Muscle of back (tissue), 11 donors: ENCODE results near the gene LSG1. TPM values are rescaled to one million over a fixed set of nuclear protein-coding genes. Genes with fewer than 3 reads are reported as not detected.
A peak's percentile ranks its signal among the peaks of the same experiment; 100 is the strongest.

Source experiments
- DNase-seq, 3 donors: peaks; one replicate each; pipeline versions ENCODE4 v3.0.0 to v3.0.0-alpha.2; 2013
- polyA plus RNA-seq, 10 donors: library from polyadenylated mRNA; unstranded; fragments of 120-200 nt; gene quantifications; one replicate each; pipeline ENCODE4 v1.2.1, GENCODE V29; 2013; ENCODE audit not compliant: insufficient read length in 10 of 10

LSG1 gene
- polyA plus RNA-seq, 10 donors = 19.7 to 35.1 (median 24.8) TPM

DNA sequence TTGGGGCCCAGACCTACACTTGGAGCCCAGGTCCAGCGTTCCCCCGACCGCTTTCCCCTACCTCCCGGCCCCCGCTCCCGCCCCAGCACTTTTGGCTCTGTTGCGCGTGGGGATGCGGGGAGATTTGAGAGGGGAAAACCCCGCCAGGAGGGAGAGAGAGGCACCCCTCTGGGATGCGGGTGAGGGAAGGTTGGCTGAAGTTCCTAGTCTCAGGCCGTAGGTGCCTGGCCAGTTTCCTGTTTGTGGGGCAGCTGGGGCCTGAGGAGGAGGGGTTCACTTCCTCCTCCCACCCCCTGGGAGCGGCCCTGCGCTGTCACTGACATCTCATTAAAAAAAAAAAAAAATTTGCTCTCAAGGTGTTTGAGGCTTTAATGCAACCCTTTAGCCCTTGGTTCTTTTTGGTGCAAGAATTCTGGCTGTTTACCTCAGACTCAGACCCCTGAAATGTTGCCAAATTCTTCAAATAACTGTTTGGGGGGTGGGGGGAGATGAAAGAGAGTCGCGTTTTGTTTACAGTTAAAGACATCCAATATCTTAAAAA lies 16.3 kb upstream of the LSG1 start:
- peak in 2 of 3 donors; percentile 28 to 63 for DNase-seq

DNA sequence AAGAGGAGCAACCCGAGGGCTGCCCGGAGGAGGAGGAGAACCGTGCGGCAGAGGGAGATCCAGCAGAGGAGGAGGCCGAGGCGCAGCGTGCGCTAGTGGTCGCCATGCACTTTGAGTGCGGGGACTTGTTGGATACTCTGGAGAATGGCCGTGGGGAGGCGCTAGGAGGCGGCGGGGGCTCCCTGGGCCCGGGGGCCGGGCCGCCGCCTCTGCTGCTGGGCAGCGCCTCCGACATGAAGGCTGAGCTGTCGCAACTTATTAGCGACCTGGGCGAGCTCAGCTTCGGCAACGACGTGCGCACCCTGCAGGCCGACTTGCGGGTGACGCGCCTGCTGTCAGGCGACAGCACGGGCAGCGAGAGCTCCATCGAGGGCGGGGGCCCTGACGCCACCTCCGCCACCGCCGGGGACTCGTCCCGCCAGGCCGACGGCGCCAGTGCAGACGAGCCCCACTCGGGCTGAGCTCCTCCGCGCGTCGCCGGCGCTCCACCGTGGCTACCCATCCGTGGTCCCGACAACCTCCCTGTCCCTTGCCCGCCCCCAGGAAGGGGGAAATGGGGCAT lies 15.7 kb upstream of the LSG1 start:
- DNase-seq = peak in 2 of 3 donors; percentile 58 to 85

DNA sequence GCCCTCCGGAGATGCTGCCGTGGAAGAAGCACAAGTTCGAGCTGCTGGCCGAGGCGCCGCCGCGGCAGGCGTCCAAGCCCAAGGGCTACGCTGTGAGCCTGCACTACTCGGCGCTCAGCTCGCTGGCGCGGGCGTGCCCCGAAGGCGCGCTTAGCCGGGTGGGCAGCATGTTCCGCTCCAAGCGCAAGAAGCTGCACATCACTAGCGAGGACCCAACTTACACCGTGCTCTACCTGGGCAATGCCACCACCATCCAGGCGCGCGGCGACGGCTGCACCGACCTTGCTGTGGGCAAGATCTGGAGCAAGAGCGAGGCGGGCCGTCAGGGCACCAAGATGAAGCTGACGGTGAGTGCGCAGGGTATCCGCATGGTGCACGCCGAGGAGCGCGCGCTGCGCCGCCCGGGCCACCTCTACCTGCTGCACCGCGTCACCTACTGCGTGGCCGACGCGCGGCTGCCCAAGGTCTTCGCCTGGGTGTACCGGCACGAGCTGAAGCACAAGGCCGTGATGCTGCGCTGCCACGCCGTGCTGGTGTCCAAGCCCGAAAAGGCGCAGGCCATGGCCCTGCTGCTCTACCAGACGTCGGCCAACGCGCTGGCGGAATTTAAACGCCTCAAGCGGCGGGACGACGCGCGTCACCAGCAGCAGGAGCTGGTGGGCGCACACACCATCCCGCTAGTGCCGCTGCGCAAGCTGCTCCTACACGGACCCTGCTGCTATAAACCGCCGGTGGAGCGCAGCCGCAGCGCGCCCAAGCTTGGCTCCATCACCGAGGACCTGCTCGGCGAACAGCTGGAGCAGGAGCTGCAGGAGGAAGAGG lies 15.0 kb upstream of the LSG1 start:
- peak in 2 of 3 donors; percentile 73 to 82 for DNase-seq

DNA sequence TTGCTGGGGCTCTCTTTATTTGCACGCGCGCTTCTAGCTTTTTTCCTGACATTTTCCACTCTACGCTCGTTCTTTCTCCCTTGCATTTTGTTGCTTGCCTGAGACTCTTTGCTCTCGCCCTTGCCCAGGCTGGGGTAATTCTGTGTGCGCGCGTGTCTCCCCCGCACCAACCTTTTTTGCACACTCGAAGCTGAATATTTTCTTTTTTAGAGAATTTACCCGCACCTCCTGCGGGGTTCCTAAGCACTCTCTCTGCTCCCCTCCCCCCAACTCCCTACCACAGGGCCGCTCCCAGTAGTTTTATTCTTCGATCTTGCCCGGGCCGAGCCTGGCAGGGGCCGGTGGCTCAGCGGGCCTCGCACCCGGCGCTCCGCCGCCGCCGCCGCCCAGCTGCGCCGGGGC lies 14.4 kb upstream of the LSG1 start:
- no peak for DNase-seq

DNA sequence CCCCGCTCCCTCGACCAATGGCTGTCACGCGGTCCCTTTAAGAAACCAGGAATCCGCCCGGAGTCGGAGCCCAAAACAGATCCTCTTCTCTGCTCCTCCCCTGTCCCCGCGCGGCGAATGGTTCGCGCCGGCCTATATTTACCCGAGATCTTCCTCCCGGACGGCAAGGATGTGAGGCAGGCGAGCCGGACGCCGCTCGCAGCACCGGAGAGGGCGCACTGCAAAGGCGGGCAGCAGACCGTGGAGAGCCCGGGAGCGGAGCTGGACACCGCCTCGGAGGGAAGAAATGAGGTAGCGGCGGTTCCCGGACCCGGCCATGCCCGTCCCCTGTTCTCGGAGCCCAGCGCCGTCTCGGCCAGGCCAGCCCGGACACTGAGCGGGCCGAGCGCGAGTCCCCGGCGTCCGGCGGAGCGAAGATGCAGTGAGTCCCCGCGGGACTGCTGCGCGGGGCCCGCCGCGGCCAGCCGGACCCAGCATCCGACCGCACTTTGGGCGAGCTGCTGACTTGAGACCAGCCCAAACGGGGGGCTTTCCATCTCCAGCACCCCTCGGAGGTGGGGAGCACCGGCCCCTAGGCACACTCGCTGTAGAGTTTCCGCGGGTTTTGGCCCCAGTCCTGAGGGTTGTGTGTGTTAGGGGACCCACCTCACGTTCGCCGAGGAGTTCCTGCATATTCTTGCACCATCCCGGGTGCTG lies 13.9 kb upstream of the LSG1 start, which contains the start of gene FAM43A:
FAM43A (plus strand) TSS at position 166 of the 696 bp plus-strand sequence. CDS start 944 bp downstream, outside the sequence.
- DNase-seq = peak; percentile 93 to 98 (median 96)

DNA sequence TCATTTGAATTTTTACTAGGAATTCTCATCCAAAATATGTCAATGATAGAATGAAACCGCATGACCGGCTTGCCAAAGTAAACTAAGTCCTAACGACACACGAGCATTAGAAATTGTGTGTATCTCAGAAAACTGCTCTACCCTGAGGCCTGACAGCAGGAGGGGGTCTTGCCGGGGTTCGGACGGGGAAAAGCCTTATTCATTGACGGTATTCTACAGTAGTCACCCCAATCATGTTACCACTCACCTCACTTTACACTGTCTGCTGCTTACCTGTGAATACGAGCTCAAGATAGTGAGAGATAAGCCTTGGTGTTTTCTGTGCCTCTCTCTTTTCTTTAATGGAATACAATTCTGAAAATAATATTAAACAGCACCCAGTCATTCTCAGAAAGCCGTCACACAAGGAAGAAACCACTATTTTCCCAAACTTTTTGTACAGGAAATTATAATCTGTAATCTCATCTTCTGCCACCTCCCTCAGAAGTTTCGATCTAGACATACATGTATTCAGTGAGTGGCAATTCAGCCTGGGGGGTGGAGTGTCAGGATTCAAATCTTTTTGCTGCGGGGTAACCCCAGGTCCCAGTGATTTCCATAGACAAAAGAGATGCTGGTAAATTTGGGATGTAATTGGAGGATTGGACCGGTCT lies 13.2 kb upstream of the LSG1 start:
- DNase-seq = no peak

DNA sequence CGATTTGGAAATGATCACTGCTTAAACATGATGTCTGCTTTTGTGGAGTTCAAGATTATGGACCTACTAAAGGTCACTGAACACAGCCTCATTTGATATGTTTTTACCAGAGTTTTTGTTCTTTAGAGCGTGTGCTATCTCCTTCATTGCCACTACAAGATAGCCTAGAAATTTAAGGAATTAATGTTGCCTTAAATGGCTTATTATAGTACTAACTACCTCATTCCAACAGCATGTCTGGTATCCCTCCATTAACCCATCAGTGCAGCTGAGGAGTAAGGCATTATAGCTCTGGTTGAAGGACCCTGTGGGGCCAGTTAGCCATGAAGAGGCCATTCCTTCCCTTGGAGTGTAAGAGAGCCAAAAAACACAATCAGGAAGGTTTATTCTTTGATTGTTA lies 11.4 kb upstream of the LSG1 start:
- no peak for DNase-seq

DNA sequence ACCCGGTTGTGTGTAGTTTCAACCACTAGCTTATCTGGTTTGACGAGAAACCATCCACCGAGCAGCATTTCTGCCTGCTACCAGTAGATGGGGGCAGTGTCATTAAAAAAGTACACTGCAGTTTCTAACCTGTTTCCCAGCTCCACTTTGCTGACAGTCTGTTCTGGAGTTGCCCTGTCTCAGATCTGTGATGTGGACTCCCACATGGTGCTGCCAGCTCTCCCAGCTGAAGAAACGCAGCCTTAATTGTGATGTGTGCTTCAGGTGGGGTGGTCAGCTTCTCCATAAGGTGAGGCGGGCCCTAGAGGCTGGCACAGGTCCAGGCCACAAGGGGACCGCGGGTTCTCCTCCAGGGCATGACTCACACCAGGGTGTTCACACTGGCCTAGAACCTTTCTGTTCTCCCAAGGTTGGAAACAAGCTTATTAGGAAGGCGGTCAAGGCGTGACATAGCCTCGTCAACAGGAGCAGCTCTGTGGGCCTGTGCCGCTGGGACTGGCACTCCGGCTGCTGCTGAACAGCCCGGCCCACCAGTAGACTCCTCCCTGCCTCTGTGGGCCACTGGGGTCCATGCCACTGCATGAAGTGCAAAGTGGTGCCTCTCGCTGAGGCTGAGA lies 10.8 kb upstream of the LSG1 start:
- DNase-seq = peak; percentile 75 to 89 (median 80)

DNA sequence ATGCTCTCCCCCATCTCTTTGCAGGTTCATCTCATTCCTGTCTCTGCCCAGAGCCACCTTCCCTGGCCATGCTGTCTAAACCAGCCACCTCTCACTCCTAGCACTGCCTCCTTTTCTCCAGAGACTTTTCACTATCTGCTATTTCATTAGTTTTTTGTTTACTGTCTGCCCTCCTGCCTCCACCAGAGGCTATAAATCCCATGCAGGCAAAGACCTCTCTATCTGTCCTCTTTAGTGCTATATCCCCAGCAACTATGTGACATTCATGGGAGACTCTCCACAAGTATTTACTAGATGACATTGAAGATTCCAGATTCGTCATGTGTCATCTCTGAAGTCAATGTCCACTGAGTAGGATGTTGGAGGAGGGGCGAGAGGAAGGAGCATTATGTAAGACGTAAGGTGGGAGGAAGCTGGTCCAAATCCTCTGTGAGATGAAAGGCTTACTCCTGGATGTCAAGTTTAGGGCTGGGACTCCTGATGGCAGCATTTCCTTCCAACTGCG lies 10.2 kb upstream of the LSG1 start:
- DNase-seq = no peak

DNA sequence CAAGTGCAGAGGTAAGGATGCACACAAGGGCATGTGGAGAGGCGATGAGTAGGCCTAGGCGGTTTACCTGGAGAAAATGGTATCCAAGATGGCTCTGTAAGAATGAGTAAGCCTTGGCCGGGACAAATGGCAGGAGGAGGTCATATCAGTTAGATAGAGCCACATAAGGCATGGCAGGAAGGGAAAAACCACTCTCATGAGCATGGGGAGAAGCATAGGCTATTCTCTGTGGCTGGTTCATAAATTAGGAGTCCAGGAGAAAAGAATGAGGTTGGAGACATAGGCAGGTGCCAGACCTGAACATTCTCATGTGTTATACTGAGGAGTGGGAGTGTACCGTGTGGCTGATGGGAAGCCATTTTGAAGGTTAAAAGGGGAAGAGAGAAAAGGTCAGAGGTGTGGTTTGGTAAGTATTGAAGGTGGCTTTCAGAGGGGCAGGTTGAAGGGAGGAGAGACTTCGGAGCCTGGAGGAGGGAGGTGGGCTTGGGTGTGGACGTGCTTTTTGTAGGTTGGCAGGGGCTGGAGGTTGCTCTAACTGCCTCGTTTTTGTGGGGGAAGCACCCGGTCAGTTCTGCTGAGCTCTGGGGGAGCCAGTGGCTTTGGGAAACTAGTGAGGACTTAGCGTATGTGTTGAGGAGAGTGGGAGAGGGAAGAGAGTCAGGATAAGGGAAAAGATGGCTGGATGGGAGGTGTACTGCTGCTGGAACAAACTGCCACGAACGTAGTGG lies 9.1 kb upstream of the LSG1 start:
- no peak for DNase-seq

DNA sequence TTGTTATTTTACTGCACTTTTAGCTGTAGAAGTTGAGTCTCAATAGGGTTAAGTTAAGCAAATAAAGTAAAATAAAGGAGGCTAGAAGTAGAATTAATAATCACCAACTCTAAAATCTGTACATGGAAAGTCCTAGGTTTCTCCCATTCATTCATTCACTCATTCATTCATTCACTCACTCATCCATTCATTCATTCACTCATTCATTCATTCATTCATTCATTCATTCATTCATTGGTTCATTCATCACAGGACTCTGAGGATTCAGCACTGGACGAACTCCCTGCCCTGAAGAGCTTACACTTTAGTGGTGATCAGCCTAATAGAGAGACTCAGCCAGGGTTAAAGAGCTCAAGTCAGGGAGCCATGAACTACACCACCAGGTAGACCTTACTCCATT lies 4.5 kb upstream of the LSG1 start:
- DNase-seq = no peak

DNA sequence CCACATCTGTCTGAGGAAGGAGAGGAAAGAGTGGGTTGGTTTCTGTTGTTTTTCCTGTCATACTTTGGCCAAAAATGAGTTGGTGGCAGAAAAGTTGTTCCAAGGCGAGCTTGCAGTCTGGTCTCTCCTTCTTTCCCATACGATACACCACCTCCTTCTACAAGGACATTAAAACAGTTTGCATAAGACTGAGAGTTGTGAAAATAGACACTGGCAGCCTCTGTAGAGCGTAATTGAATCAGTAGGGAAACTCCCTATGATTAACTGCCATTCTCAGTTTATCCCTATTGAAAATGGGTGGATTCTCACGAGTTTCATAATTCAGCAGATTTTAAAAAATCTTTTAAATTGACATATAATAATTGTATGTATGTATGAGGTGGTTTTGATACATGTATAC lies 3.7 kb upstream of the LSG1 start:
- DNase-seq = no peak

DNA sequence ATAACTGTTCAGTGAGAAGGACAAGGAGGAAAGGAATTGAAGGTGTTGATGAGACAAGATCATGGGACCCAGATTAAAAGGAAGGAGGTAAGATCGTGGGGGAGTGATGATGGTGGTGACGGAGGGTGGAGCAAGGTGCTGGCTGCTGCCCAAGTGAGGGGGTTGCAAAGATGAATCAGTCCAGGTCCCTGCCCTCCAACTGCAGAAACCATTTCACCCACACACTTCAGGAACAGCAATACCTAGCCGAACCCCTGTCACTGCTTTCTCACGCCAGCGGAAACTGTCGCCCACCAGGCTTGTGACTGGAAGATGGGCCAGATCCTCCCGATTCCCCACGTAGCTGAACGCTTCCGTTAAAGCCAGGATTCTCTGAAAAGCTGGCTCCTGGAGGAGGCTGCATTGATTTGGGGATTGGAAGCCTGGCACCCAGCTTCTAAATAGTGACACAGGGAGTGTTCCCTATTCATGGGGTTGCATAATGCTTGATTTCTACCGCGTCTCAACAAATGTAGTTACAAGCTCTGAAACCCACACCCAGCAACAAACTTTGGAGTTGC lies 3.2 kb upstream of the LSG1 start:
- no peak for DNase-seq

DNA sequence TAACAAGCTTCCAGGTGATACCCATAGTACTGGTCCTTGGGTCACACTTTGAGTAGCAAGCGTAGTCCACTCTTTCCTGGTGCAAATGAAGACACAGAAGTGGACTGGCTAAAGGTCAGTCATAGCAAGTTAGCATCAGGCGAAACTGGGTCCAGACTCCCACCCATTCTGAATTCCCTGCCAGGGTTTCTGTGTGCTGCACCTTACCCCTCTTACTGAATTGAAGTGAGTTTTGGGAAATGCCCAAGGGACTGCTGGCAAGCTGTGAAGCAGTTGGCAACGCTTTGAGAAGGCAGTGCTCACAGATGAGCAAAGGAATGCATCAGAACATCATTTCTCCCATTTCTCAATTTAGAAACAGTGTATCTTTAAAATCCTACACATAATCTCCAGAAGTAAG lies 1.8 kb upstream of the LSG1 start:
- no peak for DNase-seq

DNA sequence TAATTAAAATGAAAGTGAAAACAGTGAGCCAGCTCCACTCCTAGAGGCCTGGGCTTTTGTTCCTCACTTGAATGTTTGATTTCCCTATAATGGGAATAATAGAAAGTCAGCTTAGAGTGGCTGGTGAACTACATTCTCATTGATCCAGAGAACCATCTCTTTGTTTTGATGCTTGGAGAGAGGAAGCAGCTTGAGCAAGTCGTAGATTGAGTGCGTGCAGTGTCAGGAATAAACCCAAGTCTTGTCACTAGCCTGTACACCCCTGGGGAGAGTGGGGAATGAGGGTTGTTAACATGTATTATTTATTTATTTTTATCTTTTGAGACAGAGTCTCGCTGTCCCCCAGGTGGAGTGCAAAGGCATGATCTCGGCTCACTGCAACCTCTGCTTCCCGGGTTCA lies 885 bp upstream of the LSG1 start:
- no peak for DNase-seq

DNA sequence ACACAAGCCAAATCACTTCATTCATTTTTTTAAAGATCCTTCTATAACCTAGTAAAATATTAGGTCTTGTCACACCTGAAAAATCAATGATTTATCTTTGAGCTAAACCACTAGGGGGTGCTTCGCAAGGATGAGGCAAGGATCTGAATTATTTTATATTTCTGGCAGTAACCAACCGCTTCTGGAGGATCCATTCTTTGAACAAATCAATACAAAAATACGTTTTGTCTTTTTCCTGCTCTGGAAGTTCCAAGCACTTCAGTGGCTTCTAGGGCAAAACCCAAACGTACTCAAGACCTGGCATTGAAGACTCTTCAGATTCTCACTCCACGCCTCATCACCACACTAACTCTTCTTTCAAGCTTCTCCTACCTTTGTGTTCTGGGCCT lies 486 bp downstream of the LSG1 start:
- peak in 1 of 3 donors; percentile 16 for DNase-seq

DNA sequence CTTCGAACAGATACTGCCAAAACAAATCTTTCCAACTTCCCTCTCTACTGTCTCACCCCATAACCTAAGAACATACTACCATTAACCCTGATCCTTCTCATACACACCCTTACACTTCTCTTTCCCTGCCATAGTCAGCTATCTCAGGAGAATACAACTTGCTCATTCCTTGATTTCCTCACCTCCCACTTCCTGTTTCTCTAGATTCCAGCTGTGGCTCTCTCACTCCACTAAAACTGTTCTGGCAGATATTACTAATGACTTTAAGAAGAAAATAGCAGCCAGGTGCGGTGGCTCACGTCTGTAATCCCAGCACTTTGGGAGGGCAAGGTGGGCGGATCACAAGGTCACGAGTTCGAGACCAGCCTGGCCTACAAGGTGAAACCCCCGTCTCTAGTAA lies 4.6 kb downstream of the LSG1 start:
- no peak for DNase-seq

DNA sequence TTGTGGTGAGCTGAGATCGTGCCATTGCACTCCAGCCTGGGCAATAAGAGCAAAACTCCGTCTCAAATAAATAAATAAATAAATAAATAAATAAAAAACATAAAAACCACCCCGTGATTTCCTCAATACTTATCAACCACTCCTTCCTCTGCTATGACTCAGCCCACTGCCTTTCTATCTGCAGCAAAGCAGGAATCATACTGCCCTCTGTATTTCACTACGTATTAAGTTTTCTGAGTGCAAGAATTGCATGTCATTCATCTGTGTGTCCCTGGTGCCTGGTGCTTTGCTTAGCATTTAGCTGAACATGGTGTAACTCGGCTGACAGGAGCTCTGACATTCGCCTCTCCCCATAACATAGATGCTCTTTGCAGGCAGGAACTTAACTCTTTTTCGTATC lies 7.1 kb downstream of the LSG1 start:
- no peak for DNase-seq

DNA sequence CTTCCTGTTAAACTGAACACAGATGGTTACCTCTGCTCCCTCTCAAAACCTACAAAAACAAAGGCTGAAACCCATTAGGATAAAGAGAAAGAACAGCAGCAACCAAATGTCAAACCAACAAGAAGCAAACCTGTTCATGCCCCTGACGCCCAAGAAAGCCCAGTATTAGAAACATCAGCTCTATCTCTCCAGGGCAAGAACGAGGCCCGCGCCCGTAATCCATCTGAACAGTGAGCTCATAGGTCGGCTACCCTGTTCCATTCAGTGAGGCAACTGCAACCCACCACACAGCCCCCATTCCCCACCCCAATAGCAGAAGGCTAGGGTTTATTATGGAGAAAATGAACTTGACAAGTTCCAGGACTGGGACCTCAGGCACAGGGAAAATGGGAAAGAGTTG lies 10.0 kb downstream of the LSG1 start:
- no peak for DNase-seq

DNA sequence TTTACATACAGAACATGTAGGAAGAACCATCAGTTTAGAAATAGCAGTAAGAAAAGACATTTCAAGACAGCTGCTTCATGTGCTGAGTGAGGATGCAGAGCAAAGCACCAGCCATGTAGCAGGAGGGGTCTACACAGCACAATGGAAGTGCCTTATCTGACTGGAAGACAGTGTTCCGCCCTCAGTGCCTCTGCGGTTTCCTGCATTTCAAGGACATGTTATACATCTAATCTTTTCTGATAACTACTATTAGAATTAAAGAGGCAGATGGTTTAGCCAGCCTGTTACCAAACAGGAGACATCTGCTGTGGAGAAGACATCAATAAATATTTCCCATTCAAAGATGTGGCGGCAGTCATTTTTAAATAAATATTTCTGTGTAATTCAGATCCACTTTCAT lies 10.6 kb downstream of the LSG1 start:
- DNase-seq = no peak
